ENCODE results near the gene CTH.
"Not testable (repeated sequence)": the region's sequence is repeated elsewhere in the genome, so short reads cannot be mapped to it uniquely, and the experiment has no call there.

The CTH gene

GRCh38 chr1:70459496-70460225 is 48.6 kb downstream of the CTH start:
- DNase-seq, result no peak

GRCh38 chr1:70460740-70461713 is 50.0 kb downstream of the CTH start:
- not testable (repeated sequence) for DNase-seq

GRCh38 chr1:70462611-70463010 is 51.5 kb downstream of the CTH start:
- DNase-seq, result no peak

- no peak for DNase-seq
Measured at GRCh38 chr1:70465911-70466310, 54.8 kb downstream of the CTH start.

GRCh38 chr1:70467531-70467930 is 56.5 kb downstream of the CTH start:
- DNase-seq, result no peak

GRCh38 chr1:70468180-70468579 is 57.1 kb downstream of the CTH start:
- DNase-seq, result no peak

GRCh38 chr1:70469184-70469583 is 58.1 kb downstream of the CTH start:
- not testable (repeated sequence) for DNase-seq

- no peak for DNase-seq
Measured at GRCh38 chr1:70475023-70475422, 64.0 kb downstream of the CTH start.

GRCh38 chr1:70477090-70477489 is 66.0 kb downstream of the CTH start:
- DNase-seq, result no peak

GRCh38 chr1:70477905-70478304 is 66.8 kb downstream of the CTH start:
- not testable (repeated sequence) for DNase-seq

GRCh38 chr1:70483342-70483741 is 72.3 kb downstream of the CTH start:
- no peak for DNase-seq

GRCh38 chr1:70485624-70486023 is 74.6 kb downstream of the CTH start:
- DNase-seq, result no peak

GRCh38 chr1:70486676-70487458 is 75.8 kb downstream of the CTH start:
- no peak for DNase-seq

- no peak for DNase-seq
Measured at GRCh38 chr1:70487459-70487815, 76.4 kb downstream of the CTH start.

GRCh38 chr1:70487910-70488665 is 77.0 kb downstream of the CTH start:
- peak in 1 of 2 donors; percentile 11 for DNase-seq

Data from CD4-positive, alpha-beta T cell treated with Interferon alpha-2 for 1 hour (primary cell).